KBM-7 (cell line): ENCODE data around the gene CDC45.

Experiments
- DNase-seq: peaks from one replicate; pipeline ENCODE4 v3.0.0-alpha.2; 2015
- in situ Hi-C: fragments of 300-500 bp; cut with MboI; formaldehyde crosslinking; loops from 2 replicates; pipeline ENCODE4 v1.14.3; 2020; ENCODE audit warnings: low sequenced_read_pairs, low pct_unique_long_range_greater_than_20kb, mixed read lengths

CDC45 gene

GRCh38 chr22:19488884-19489843 is 9.4 kb downstream of the CDC45 start:
- in situ Hi-C loops: no loop called here
- DNase-seq: no peak

- in situ Hi-C loops: no loop called here
Measured at GRCh38 chr22:19490628-19491230, 11.0 kb downstream of the CDC45 start.

GRCh38 chr22:19492504-19493174 is 12.9 kb downstream of the CDC45 start:
- DNase-seq: no peak
- in situ Hi-C loops: no loop called here

More at GRCh38 chr22:19490628-19491230, 11.0 kb downstream of the CDC45 start:
- DNase-seq: no peak

- no peak for DNase-seq
- in situ Hi-C loops: no loop called here
Measured at GRCh38 chr22:19494001-19494560, 14.4 kb downstream of the CDC45 start.

GRCh38 chr22:19494676-19495173 is 15.0 kb downstream of the CDC45 start:
- in situ Hi-C loops: no loop called here
- DNase-seq: no peak

- DNase-seq: no peak
- in situ Hi-C loops: no loop called here
Measured at GRCh38 chr22:19495562-19496323, 16.0 kb downstream of the CDC45 start.

- in situ Hi-C loops: no loop called here
- DNase-seq: no peak
Measured at GRCh38 chr22:19496324-19496630, 16.6 kb downstream of the CDC45 start.

- in situ Hi-C loops: no loop called here
- DNase-seq: no peak
Measured at GRCh38 chr22:19497245-19497644, 17.5 kb downstream of the CDC45 start.

- in situ Hi-C loops: no loop called here
- DNase-seq: no peak
Measured at GRCh38 chr22:19498154-19498865, 18.6 kb downstream of the CDC45 start.

- DNase-seq: no peak
- in situ Hi-C loops: no loop called here
Measured at GRCh38 chr22:19498866-19499190, 19.1 kb downstream of the CDC45 start.

GRCh38 chr22:19499236-19499879 is 19.6 kb downstream of the CDC45 start:
- in situ Hi-C loops: no loop called here

GRCh38 chr22:19499880-19500242 is 20.1 kb downstream of the CDC45 start:
- in situ Hi-C loops: no loop called here

More at GRCh38 chr22:19499236-19499879, 19.6 kb downstream of the CDC45 start:
- DNase-seq: no peak

GRCh38 chr22:19501897-19502447 is 22.3 kb downstream of the CDC45 start:
- no peak for DNase-seq
- in situ Hi-C loops: no loop called here

More at GRCh38 chr22:19499880-19500242, 20.1 kb downstream of the CDC45 start:
- DNase-seq: no peak

- in situ Hi-C loops: no loop called here
- DNase-seq: no peak
Measured at GRCh38 chr22:19503367-19503766, 23.6 kb downstream of the CDC45 start.

GRCh38 chr22:19503869-19504268 is 24.1 kb downstream of the CDC45 start:
- in situ Hi-C loops: no loop called here
- DNase-seq: no peak

- in situ Hi-C loops: no loop called here
- DNase-seq: no peak
Measured at GRCh38 chr22:19504900-19505734, 25.4 kb downstream of the CDC45 start.

GRCh38 chr22:19505735-19506126 is 26.0 kb downstream of the CDC45 start:
- DNase-seq: no peak
- in situ Hi-C loops: no loop called here
